GM21529 (cell line): ENCODE results near the gene NET1.

Experiments
- ATAC-seq: cut with Tn5 transposase; IDR thresholded peaks from one replicate; pipeline ENCODE4 v1.9.1; 2021; ENCODE audit not compliant: unreplicated experiment

The NET1 gene

GRCh38 chr10:5441106-5441505, 28.7 kb downstream of the NET1 start:
- no peak for ATAC-seq

- ATAC-seq: no peak
Measured at GRCh38 chr10:5442065-5442989, 30.0 kb downstream of the NET1 start.

- peak; percentile 32 for ATAC-seq
Measured at GRCh38 chr10:5442990-5443370, 30.6 kb downstream of the NET1 start.

GRCh38 chr10:5443429-5443828, 31.1 kb downstream of the NET1 start:
- ATAC-seq: peak; percentile 80

- no peak for ATAC-seq
Measured at GRCh38 chr10:5445006-5445405, 32.6 kb downstream of the NET1 start.

GRCh38 chr10:5446390-5446926, 34.1 kb downstream of the NET1 start:
- ATAC-seq: no peak

GRCh38 chr10:5447056-5447455, 34.7 kb downstream of the NET1 start:
- no peak for ATAC-seq

GRCh38 chr10:5447611-5448071, 35.3 kb downstream of the NET1 start:
- ATAC-seq: peak; percentile 64

GRCh38 chr10:5448333-5449001, 36.1 kb downstream of the NET1 start:
- no peak for ATAC-seq

GRCh38 chr10:5449227-5449626, 36.9 kb downstream of the NET1 start:
- ATAC-seq: no peak

GRCh38 chr10:5449823-5450222, 37.5 kb downstream of the NET1 start:
- no peak for ATAC-seq

- ATAC-seq: no peak
Measured at GRCh38 chr10:5450605-5451384, 38.4 kb downstream of the NET1 start.

GRCh38 chr10:5453749-5454489, 41.6 kb downstream of the NET1 start:
- no peak for ATAC-seq

- no peak for ATAC-seq
Measured at GRCh38 chr10:5456563-5456962, 44.2 kb downstream of the NET1 start.

GRCh38 chr10:5457741-5458140, 45.4 kb downstream of the NET1 start:
- no peak for ATAC-seq

- ATAC-seq: no peak
Measured at GRCh38 chr10:5458425-5458824, 46.1 kb downstream of the NET1 start.

- no peak for ATAC-seq
Measured at GRCh38 chr10:5458949-5459747, 46.8 kb downstream of the NET1 start.

- ATAC-seq: no peak
Measured at GRCh38 chr10:5460468-5461202, 48.3 kb downstream of the NET1 start.

- no peak for ATAC-seq
Measured at GRCh38 chr10:5461203-5461588, 48.8 kb downstream of the NET1 start.
